Right lobe of liver (tissue), 6 donors: Measurements from ENCODE around the gene SYNRG. TPM values are rescaled to one million over a fixed set of nuclear protein-coding genes. Genes with fewer than 3 reads are reported as not detected.
A peak's percentile ranks its signal among the peaks of the same experiment; 100 is the strongest.

ENCODE experiments used
- ATAC-seq, 4 donors: fragments of 200-7000 bp; cut with Tn5 transposase; one replicate each; pipeline ENCODE4 v1.9.1; 2020; ENCODE audit warnings: mild to moderate bottlenecking in 4 of 4, moderate library complexity in 4 of 4
- DNase-seq, 3 donors: peaks; one replicate each; pipeline ENCODE4 v3.0.0-alpha.2; 2020
- H3K27ac ChIP-seq, 3 donors: fragments of 200-600 bp; one replicate each; pipeline ENCODE4 v1.8.0; 2022
- H3K27me3 ChIP-seq, 2 donors: fragments of 200-600 bp; one replicate each; pipeline ENCODE4 v1.8.0; 2022
- H3K36me3 ChIP-seq, 4 donors: fragments of 200-600 bp; sonication (generic) in 1 of 4; one replicate each; pipeline versions ENCODE4 v1.5.1 to v1.8.0; 2017 to 2022; ENCODE audit warnings: control low read depth in 1 of 4
- H3K4me1 ChIP-seq, 4 donors: fragments of 200-600 bp; sonication (generic) in 1 of 4; one replicate each; pipeline versions ENCODE4 v1.5.1 to v1.8.0; 2017 to 2022; ENCODE audit warnings: control low read depth in 1 of 4
- H3K4me3 ChIP-seq, 3 donors: fragments of 200-600 bp; one replicate each; pipeline ENCODE4 v1.8.0; 2022
- H3K9me3 ChIP-seq, 4 donors: fragments of 200-600 bp; sonication (generic) in 1 of 4; one replicate each; pipeline versions ENCODE4 v1.5.1 to v1.8.0; 2017 to 2022; ENCODE audit warnings: control low read depth in 1 of 4
- CTCF ChIP-seq, 4 donors: fragments of 200-600 bp in 3 of 4; fragments of 450-650 bp in 1 of 4; IDR thresholded peaks; one replicate each; pipeline versions ENCODE4 v1.5.1 to v1.8.0; 2016 to 2022; ENCODE audit warnings: antibody characterized with exemption in 4 of 4, mild to moderate bottlenecking in 2 of 4
- POLR2A ChIP-seq: fragments of 450-650 bp; IDR thresholded peaks from one replicate; pipeline ENCODE4 v1.6.1; 2017; ENCODE audit warnings: antibody characterized with exemption, mild to moderate bottlenecking
- WGBS: methylation state at CpG from one replicate; pipeline ENCODE4 v1.1.6; 2018; ENCODE audit warnings: low coverage, low lambda C conversion rate; ENCODE audit not compliant: insufficient coverage; ENCODE audit errors: missing lambda C conversion rate; 5-methylcytosine and 5-hydroxymethylcytosine counted together
- intact Hi-C, 2 donors: fragments of 100-400 bp; cut with DNase I; formaldehyde crosslinking; loops; one replicate each; pipeline versions ENCODE4 v1.11.2 to v1.14.1; 2022
- total RNA-seq, 6 experiments: library from RNA; depleted of rRNA in 2 of 6; stranded (reverse); fragments of >200 nt in 2 of 6; fragmentation: NEBNext Ultra II Directional in 3 of 6; extraction: Animal tissue kit (Norgen Biotek cat#: 25700) in 3 of 6; gene quantifications; one replicate each; pipeline versions ENCODE4 v1.1.0 to v1.2.4, GENCODE V29; 2016 to 2023
- donor health status: DM: no; HTN: yes; CAD: no.
- donor health status: DM: no; HTN: no; CAD: no.
- donor health status: DM: no; HTN: no; CAD: no.
- donor health status: DM: no; HTN: yes; CAD: no.
- donor health status: DM: no; HTN: yes; CAD: no.

SYNRG gene
- total RNA-seq, 6 experiments from 2014 or later, result 9.0 to 16.2 (median 15.0) TPM

DNA sequence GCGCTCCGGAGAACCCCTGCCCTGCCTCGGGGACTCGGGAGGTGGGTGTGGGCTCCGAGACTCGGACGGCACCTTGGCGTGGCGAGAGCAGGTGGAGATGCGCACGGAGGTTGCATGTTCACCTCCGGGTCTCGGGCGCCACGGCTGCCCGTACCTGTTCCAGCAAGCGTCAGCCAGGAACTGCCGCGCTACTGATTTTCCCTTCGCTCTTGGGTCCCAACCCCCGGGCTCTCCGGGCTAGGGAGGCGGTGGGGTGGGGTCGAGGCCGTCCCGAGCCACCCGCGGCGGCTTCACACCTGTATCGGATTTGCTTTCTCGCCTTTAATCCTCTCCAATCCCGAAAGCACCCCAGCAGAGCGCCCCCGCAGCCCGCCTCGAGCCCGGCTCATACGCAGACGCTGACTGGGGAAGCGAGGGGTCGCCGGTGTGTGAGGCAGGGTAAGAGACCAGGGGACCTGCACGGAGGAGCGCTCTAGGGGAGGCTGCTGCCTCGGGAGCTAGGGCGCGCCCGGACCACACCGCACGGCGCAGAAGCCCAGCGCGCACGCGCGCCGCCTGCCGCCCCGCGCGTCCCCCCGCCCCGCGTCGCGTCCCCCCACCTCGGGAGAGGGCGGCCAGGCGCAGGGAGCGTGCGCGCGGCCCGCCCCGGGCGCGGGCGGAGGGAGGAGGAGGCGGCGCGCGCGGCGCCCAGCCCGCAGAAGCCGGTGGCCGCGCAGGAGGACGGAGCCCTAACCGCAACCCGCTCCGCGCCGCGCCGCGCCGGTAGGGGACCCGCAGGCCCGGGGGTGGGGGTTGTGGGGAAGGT, 119.8 kb downstream of the SYNRG start, which contains the start of gene DUSP14:
TSS of gene DUSP14 (plus strand) at position 695 of the 805 bp plus-strand sequence. CDS start 22,382 bp downstream, outside the sequence.
- 0% methylated on average over 2 of the region's 100 CpGs for WGBS
- intact Hi-C loops, result loop anchor here in 1 of 2 donors (10.0 kb wide), 1 partner anchor 75 kb away; no protein-coding TSS in a partner anchor
- peaks cover 0 to 36% (median 10%) of the 10 kb centered on the region in 4 donors for H3K4me1 ChIP-seq
- H3K4me3 ChIP-seq, result peak within 1 kb of the TSS; percentile 72 to 88 (median 83)
- no peaks in the 10 kb centered on the region for H3K27me3 ChIP-seq
- H3K9me3 ChIP-seq, result no peaks in the 10 kb centered on the region
- H3K27ac ChIP-seq, result peak within 1 kb of the TSS; percentile 82 to 90 (median 88)
- H3K36me3 ChIP-seq, result no peaks in the 10 kb centered on the region
- peak; percentile 46 for TF ChIP-seq POLR2A
- TF ChIP-seq CTCF (IDR thresholded peaks at IDR 0.05), result no peak
- peak; percentile 67 to 90 (median 85) for ATAC-seq
- peak; percentile 85 to 87 (median 86) for DNase-seq

- 2% methylated on average over 21 of the region's 25 CpGs for WGBS
- H3K27me3 ChIP-seq, result no peaks in the 10 kb centered on the region
- TF ChIP-seq CTCF (IDR thresholded peaks at IDR 0.05) (no peak), POLR2A (no peak)
- ATAC-seq (peak; percentile 29 to 58 (median 42)), DNase-seq (peak in 2 of 3 donors; percentile 59 to 64)
- peak overlapping the region; percentile 72 to 88 (median 83) for H3K4me3 ChIP-seq
- intact Hi-C loops, result loop anchor here in 1 of 2 donors (10.0 kb wide), 1 partner anchor 74 kb away; no protein-coding TSS in a partner anchor
- peak overlapping the region; percentile 82 to 90 (median 88) for H3K27ac ChIP-seq
- peaks cover 0 to 36% (median 10%) of the 10 kb centered on the region in 4 donors for H3K4me1 ChIP-seq
- H3K9me3 ChIP-seq, result no peaks in the 10 kb centered on the region
- no peaks in the 10 kb centered on the region for H3K36me3 ChIP-seq
Measured at GRCh38 chr17:37488607-37489196, 120.5 kb downstream of the SYNRG start.

GRCh38 chr17:37488009-37488604, 121.1 kb downstream of the SYNRG start:
- H3K9me3 ChIP-seq, result no peaks in the 10 kb centered on the region
- no peak for TF ChIP-seq CTCF (IDR thresholded peaks at IDR 0.05)
- TF ChIP-seq POLR2A, result no peak
- WGBS, result 36% methylated on average over 7 of the region's 7 CpGs
- H3K27ac ChIP-seq, result peak overlapping the region in 2 of 3 donors; percentile 82 to 88
- H3K4me1 ChIP-seq, result peaks cover 0 to 36% (median 10%) of the 10 kb centered on the region in 4 donors
- no peaks in the 10 kb centered on the region for H3K27me3 ChIP-seq
- DNase-seq (no peak), ATAC-seq (peak; percentile 42 to 66 (median 50))
- H3K36me3 ChIP-seq, result no peaks in the 10 kb centered on the region
- intact Hi-C loops, result loop anchor here in 1 of 2 donors (10.0 kb wide), 1 partner anchor 73 kb away; no protein-coding TSS in a partner anchor
- peak overlapping the region; percentile 72 to 88 (median 83) for H3K4me3 ChIP-seq

DNA sequence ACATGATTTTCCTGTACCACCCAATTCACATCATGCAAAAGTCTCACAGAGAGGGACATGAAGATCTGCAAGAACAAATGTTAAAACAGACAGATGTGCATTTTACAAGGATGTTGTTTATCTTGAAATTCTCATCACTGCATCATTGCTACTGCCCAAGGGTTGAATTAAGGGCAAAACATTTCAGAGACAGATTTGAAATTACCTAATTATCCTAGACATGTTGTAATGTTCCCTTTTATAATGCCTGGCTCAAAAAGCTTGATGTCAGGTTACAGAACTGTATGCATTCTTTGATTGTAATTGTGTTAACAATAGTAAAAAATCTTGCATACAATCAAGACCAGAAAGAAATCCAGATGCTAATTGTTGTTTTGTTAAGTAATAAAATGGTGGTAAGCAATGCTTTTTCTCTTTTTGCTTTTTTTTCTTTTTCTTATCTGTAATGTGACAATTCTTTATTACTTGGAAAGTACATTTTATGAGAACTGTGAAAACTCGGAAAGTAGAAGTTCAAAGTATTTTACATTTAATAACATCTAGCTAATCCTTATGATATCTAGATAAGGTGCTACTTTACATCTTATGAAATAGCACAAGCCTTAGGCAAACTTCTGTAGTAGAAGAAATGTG, 123.2 kb downstream of the SYNRG start:
- Histone ChIP-seq H3K4me1 (peaks cover 0 to 25% (median 3%) of the 10 kb centered on the region in 4 donors), H3K36me3 (no peaks in the 10 kb centered on the region), H3K4me3 (no peak overlapping the region), H3K27me3 (no peaks in the 10 kb centered on the region), H3K27ac (no peak overlapping the region), H3K9me3 (no peaks in the 10 kb centered on the region)
- ATAC-seq (no peak), DNase-seq (no peak)
- TF ChIP-seq POLR2A (no peak), CTCF (IDR thresholded peaks at IDR 0.05) (no peak)
- WGBS, result 91% methylated on average over 1 of the region's 1 CpG
- intact Hi-C loops, result loop anchor here in 1 of 2 donors (10.0 kb wide), 1 partner anchor 71 kb away; no protein-coding TSS in a partner anchor
